K562 (cell line): Measurements from ENCODE around the gene S100A6. TPM values are rescaled to one million over a fixed set of nuclear protein-coding genes. Genes with fewer than 3 reads are reported as not detected.

ENCODE experiments used
- ATAC-seq: fragments of 200-7000 bp; cut with Tn5 transposase; 3 replicates; pipeline ENCODE4 v1.9.1; 2020; ENCODE audit warnings: moderate library complexity
- BruUV-seq: library from RNA; stranded (reverse); fragments of 400-500 nt; replicated peaks from 2 replicates; lab custom pipeline; 2021; lab: Mats Ljungman, UMichigan
- CTCF ChIA-PET: fragments of 300-600 bp; formaldehyde crosslinking; extraction: SDS; loops from one replicate; lab custom pipeline; 2021; ENCODE audit warnings: low intra/inter-chr PET ratio; lab: Yijun Ruan, JAX
- POLR2A ChIA-PET: fragments of 300-600, 350-650 bp; sonication (Branson Sonifier 250); formaldehyde crosslinking; extraction: SDS; loops from one replicate; lab custom pipeline; 2021; ENCODE audit warnings: antibody characterized with exemption, inconsistent platforms; lab: Yijun Ruan, JAX
- DNase-seq, 4 experiments: peaks; one replicate each; pipeline versions ENCODE4 v3.0.0 to v3.0.0-alpha.2; 2011 to 2018; ENCODE audit warnings: low spot score in 3 of 4, mixed read lengths in 3 of 4; ENCODE audit errors: extremely low read depth in 1 of 4
- FAIRE-seq: peaks from 2 replicates; lab custom pipeline; 2011; peaks lifted over from hg19 to GRCh38; lab: Jason Lieb, UNC
- H2AFZ ChIP-seq: 2 replicates; pipeline ENCODE4 v1.6.0; 2011; ENCODE audit warnings: low read depth, low read length, control low read depth, inconsistent platforms
- H3K27ac ChIP-seq: fragments of 200-600 bp; 3 replicates; pipeline ENCODE4 v1.8.0; 2011; ENCODE audit warnings: low read depth, mild to moderate bottlenecking, control low read depth, inconsistent platforms, low read length, moderate library complexity, mixed read lengths; ENCODE audit errors: extremely low read depth
- H3K27me3 ChIP-seq, 2 experiments: fragments of 300-600 bp in 1 of 2; 2 replicates in 1 of 2; 3 replicates in 1 of 2; pipeline versions ENCODE4 v1.6.0 to v1.8.0; 2011; ENCODE audit warnings: inconsistent platforms in 2 of 2, low read length in 2 of 2, mild to moderate bottlenecking in 1 of 2, mixed read lengths in 1 of 2, moderate library complexity in 1 of 2; ENCODE audit not compliant: control insufficient read depth in 2 of 2, insufficient read depth in 2 of 2
- H3K36me3 ChIP-seq: fragments of 300-600 bp; 3 replicates; pipeline ENCODE4 v1.8.0; 2011; ENCODE audit warnings: mild to moderate bottlenecking, low read length, inconsistent platforms; ENCODE audit not compliant: control insufficient read depth, insufficient read depth
- H3K4me1 ChIP-seq, 2 experiments: fragments of 200-600 bp in 1 of 2; replicated peaks in 1 of 2; 2 replicates in 1 of 2; 3 replicates in 1 of 2; pipeline versions ENCODE4 v1.5.1 to v1.8.0; 2011; ENCODE audit warnings: inconsistent platforms in 2 of 2, low read length in 2 of 2, mild to moderate bottlenecking in 1 of 2, mixed read lengths in 1 of 2, moderate library complexity in 1 of 2; ENCODE audit not compliant: control insufficient read depth in 2 of 2, insufficient read depth in 2 of 2
- H3K4me2 ChIP-seq: 2 replicates; pipeline ENCODE4 v1.6.1; 2011; ENCODE audit warnings: low read length, control low read depth, inconsistent platforms, mixed read lengths; ENCODE audit not compliant: insufficient read depth
- H3K4me3 ChIP-seq: fragments of 200-600 bp; sonication (generic), shearing (Covaris generic); 2 replicates; pipeline ENCODE4 v1.5.1; 2016; ENCODE audit warnings: control low read depth, inconsistent platforms
- H3K79me2 ChIP-seq: fragments of 200-600 bp; 3 replicates; pipeline ENCODE4 v1.8.0; 2011; ENCODE audit warnings: low read length, inconsistent platforms; ENCODE audit not compliant: control insufficient read depth, insufficient read depth
- H3K9ac ChIP-seq, 2 experiments: 2 replicates each; pipeline versions ENCODE4 v1.6.0 to v1.6.1; 2011; ENCODE audit warnings: low read depth in 2 of 2, low read length in 2 of 2, control low read depth in 1 of 2, inconsistent platforms in 1 of 2, mild to moderate bottlenecking in 1 of 2, mixed read lengths in 1 of 2; ENCODE audit not compliant: insufficient read depth in 1 of 2
- H3K9me1 ChIP-seq: one replicate; pipeline ENCODE4 v1.6.0; 2011; ENCODE audit warnings: inconsistent platforms, mild to moderate bottlenecking, low read length, moderate library complexity; ENCODE audit not compliant: control insufficient read depth, insufficient read depth
- H3K9me3 ChIP-seq: replicated peaks from 2 replicates; pipeline ENCODE4 v1.5.1; 2011; ENCODE audit warnings: low read depth, low read length, inconsistent platforms; ENCODE audit not compliant: control insufficient read depth, insufficient read depth
- H4K20me1 ChIP-seq: replicated peaks from 2 replicates; pipeline ENCODE4 v1.6.1; 2011; ENCODE audit warnings: low read length, inconsistent platforms, mixed read lengths; ENCODE audit not compliant: control insufficient read depth, insufficient read depth
- ARHGAP35 ChIP-seq: fragments of 450-650 bp; IDR thresholded peaks from 2 replicates; pipeline ENCODE4 v1.6.1; 2018; ENCODE audit not compliant: partially characterized antibody
- CBFA2T3 ChIP-seq: fragments of 450-650 bp; IDR thresholded peaks from 2 replicates; pipeline ENCODE4 v1.6.1; 2017
- HDAC3 ChIP-seq: fragments of 450-650 bp; IDR thresholded peaks from 2 replicates; pipeline ENCODE4 v1.6.1; 2018; ENCODE audit warnings: borderline replicate concordance, mild to moderate bottlenecking, moderate library complexity; ENCODE audit not compliant: partially characterized antibody
- KLF1 ChIP-seq: fragments of 450-650 bp; IDR thresholded peaks from 2 replicates; pipeline ENCODE4 v1.6.1; 2016; ENCODE audit warnings: missing genetic modification characterization, missing compliant biosample characterization
- NFIX ChIP-seq: fragments of 250-450 bp; sonication (Bioruptor Pico); IDR thresholded peaks from 2 replicates; pipeline ENCODE4 v1.4.0; 2020; ENCODE audit warnings: low read depth, mild to moderate bottlenecking, moderate library complexity
- NR2F6 ChIP-seq: fragments of 450-650 bp; formaldehyde crosslinking; IDR thresholded peaks from 2 replicates; pipeline ENCODE4 v1.4.0; 2020; ENCODE audit warnings: mild to moderate bottlenecking
- ZNF165 ChIP-seq: fragments of 250-450 bp; sonication (Bioruptor Pico); IDR thresholded peaks from 2 replicates; pipeline ENCODE4 v1.4.0; 2020; ENCODE audit warnings: borderline replicate concordance
- ZNF175 ChIP-seq: fragments of 200-800 bp; sonication (Bioruptor generic); IDR thresholded peaks from 2 replicates; pipeline ENCODE4 v1.6.1; 2016; ENCODE audit warnings: low read depth, mild to moderate bottlenecking, missing genetic modification characterization, missing compliant biosample characterization
- ZNF347 ChIP-seq: fragments of 450-650 bp; formaldehyde crosslinking; IDR thresholded peaks from 2 replicates; pipeline ENCODE4 v1.4.0; 2020; ENCODE audit warnings: low read depth, mild to moderate bottlenecking, moderate library complexity
- WGBS: fragments of 100-300 bp; shearing (Covaris generic); methylation state at CpG from one replicate; pipeline ENCODE4 v1.1.6; 2016; ENCODE audit warnings: low coverage, mixed read lengths; ENCODE audit not compliant: insufficient coverage; ENCODE audit errors: missing lambda C conversion rate; 5-methylcytosine and 5-hydroxymethylcytosine counted together
- in situ Hi-C: fragments of 300-500 bp; cut with MboI; formaldehyde crosslinking; loops from 4 replicates; pipeline ENCODE4 v1.15.0; 2018; ENCODE audit warnings: inconsistent platforms, mixed read lengths
- intact Hi-C: fragments of 100-400 bp; cut with micrococcal nuclease; formaldehyde crosslinking; loops from 2 replicates; pipeline ENCODE4 v1.14.2; 2022
- polyA plus RNA-seq, 8 experiments: library from polyadenylated mRNA; depleted of rRNA in 4 of 8; stranded (reverse) in 5 of 8; unstranded in 3 of 8; fragments of >200 nt; fragmentation: Nextera tagmentation in 2 of 8; fragmentation: Illumina TruSeq in 1 of 8; extraction: Ambion mirVana in 2 of 8; extraction: Trizol in 1 of 8; gene quantifications; 2 replicates each; pipeline versions ENCODE4 v1.2.1 to v1.2.3, GENCODE V29; 2011 to 2014; ENCODE audit warnings: inconsistent platforms in 1 of 8, missing spikeins in 1 of 8
- total RNA-seq, 7 experiments: library from RNA; depleted of rRNA in 6 of 7; stranded (reverse); fragments of >200 nt in 6 of 7; fragmentation: Illumina TruSeq in 2 of 7; extraction: Trizol in 2 of 7; gene quantifications; 2 replicates each; pipeline versions ENCODE4 v1.2.1 to v1.2.3, GENCODE V29; 2011 to 2021; ENCODE audit warnings: low replicate concordance in 1 of 7
- TF ChIP-seq, protein P1 (sequence below), 2 experiments: fragments of 450-650 bp; conservative IDR thresholded peaks; 2 replicates each; pipeline ENCODE4 v1.6.1; 2017; ENCODE audit warnings: mild to moderate bottlenecking in 2 of 2, moderate library complexity in 2 of 2

Gene S100A6
- total and polyA plus RNA-seq, 9 of the 15 experiments (the other 6 are each of a cell fraction or from before 2014, with no cell fraction given) = 9.8 to 66.5 (median 23.2) TPM

DNA sequence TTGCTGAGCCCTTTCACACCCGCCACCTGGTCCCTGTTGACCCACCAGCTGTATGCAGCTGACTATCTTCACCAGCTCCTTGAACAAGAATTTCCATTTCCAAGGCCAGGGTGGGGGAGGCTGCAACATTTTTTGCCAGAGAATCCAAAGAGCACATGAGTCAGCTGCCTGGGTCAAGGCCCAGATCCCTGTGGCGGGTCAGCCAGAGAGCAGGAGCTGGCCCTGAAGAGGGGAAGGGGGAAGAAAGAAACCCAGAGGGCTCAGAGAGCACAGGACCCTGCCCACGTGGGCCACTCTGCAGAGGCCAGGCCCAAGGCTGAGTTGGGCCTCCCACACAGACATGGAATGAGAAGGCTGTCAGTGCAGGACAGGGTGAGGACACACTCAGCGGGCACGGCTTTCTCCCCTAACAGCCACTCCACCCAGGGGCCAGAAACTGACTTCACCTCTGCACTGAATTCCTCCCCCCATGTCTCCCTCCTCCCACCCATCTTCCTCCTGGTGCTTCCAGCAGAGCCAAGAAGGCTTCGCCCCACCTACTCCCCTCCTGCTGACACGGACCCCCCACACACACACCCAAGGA is 28.9 kb downstream of the S100A6 start:
- 50% methylated on average over 5 of the region's 7 CpGs for WGBS
- intact Hi-C loops (no loop called here), in situ Hi-C loops (loop anchor here (5.0 to 10.0 kb wide), 2 partner anchors 155 to 478 kb away; partner anchors contain the start of gene RAB13)

DNA sequence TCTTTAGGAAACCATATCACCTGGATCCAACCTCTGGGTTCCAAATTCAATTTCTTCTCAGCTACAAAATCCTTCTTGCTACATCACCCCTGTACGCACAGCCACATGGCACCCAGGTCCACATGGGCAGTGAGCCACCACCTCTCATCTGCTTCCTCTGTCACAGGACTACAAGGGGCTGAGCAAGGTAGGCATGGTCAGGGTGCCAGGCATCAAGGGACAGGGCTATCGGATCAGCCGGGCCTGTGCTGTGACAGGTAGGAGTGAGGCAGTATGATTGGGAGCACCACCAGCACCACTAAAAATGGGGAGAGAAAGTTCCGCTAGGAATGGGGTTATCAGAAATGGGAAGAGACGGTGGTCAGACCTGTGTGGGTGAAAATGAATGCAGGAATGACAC is 29.4 kb downstream of the S100A6 start:
- intact Hi-C loops = no loop called here
- 0 out of 2 replicates have a peak overlapping the region, but pooled peaks have one; percentile 61 for H2AFZ ChIP-seq
- ATAC-seq (no peak), FAIRE-seq (no peak), DNase-seq (no peak)
- H3K27ac ChIP-seq = no peak overlapping the region
- no peaks in the 10 kb centered on the region for H3K79me2 ChIP-seq
- H3K9me1 ChIP-seq = no peaks in the 10 kb centered on the region
- WGBS = 69% methylated on average over 5 of the region's 5 CpGs
- POLR2A ChIA-PET = interaction anchor here (0.5 to 1.1 kb wide), 2 partner anchors 9 to 62 kb away, joined by 3 read pairs; no protein-coding TSS in a partner anchor
- H3K4me3 ChIP-seq = no peak overlapping the region
- CTCF ChIA-PET = no interaction called here
- no peaks in the 10 kb centered on the region for H3K9me3 ChIP-seq
- H3K36me3 ChIP-seq = no peaks in the 10 kb centered on the region
- peaks cover 0 to 9% of the 10 kb centered on the region in 2 experiments; a peak in 2 of 5 replicates for H3K4me1 ChIP-seq
- no peak overlapping the region for H3K4me2 ChIP-seq
- in situ Hi-C loops = loop anchor here (5.0 to 10.0 kb wide), 2 partner anchors 154 to 478 kb away; partner anchors contain the start of gene RAB13
- H4K20me1 ChIP-seq = no peaks in the 10 kb centered on the region
- TF ChIP-seq NR2F6 (CRISPR knock-in tag) (no peak), ZNF347 (CRISPR knock-in tag) (no peak), ZNF175 (no peak), ZNF165 (no peak), NFIX (CRISPR knock-in tag) (no peak), ARHGAP35 (no peak), KLF1 (tag) (no peak)
- TF ChIP-seq, protein P1, sequence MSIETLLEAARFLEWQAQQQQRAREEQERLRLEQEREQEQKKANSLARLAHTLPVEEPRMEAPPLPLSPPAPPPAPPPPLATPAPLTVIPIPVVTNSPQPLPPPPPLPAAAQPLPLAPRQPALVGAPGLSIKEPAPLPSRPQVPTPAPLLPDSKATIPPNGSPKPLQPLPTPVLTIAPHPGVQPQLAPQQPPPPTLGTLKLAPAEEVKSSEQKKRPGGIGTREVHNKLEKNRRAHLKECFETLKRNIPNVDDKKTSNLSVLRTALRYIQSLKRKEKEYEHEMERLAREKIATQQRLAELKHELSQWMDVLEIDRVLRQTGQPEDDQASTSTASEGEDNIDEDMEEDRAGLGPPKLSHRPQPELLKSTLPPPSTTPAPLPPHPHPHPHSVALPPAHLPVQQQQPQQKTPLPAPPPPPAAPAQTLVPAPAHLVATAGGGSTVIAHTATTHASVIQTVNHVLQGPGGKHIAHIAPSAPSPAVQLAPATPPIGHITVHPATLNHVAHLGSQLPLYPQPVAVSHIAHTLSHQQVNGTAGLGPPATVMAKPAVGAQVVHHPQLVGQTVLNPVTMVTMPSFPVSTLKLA (conservative IDR thresholded peaks at IDR 0.05) = no peak
- no peaks in the 10 kb centered on the region for H3K27me3 ChIP-seq
- no TSS peak for BruUV-seq
- H3K9ac ChIP-seq = no peak overlapping the region

More for the DNA sequence above, 28.9 kb downstream of the S100A6 start:
- Histone ChIP-seq H4K20me1 (no peaks in the 10 kb centered on the region), H3K27me3 (no peaks in the 10 kb centered on the region), H3K4me2 (no peak overlapping the region), H3K4me3 (no peak overlapping the region), H3K36me3 (no peaks in the 10 kb centered on the region), H3K79me2 (no peaks in the 10 kb centered on the region), H3K9me3 (no peaks in the 10 kb centered on the region), H3K4me1 (peaks cover 0 to 9% of the 10 kb centered on the region in 2 experiments; a peak in 2 of 5 replicates), H2AFZ (peak overlapping the region; percentile 61; the same call in 1 of the 2 replicates)
- POLR2A ChIA-PET = interaction anchor here (0.5 to 1.1 kb wide), 2 partner anchors 9 to 61 kb away, joined by 3 read pairs; no protein-coding TSS in a partner anchor
- FAIRE-seq = no peak
- DNase-seq = no peak
- no TSS peak for BruUV-seq
- TF ChIP-seq HDAC3 (no peak), CBFA2T3 (peak; percentile 21; the same call in 1 of the 2 replicates)
- TF ChIP-seq, all 486 proteins: peak for 1
- H3K9ac ChIP-seq = peak overlapping the region in 1 of 2 experiments; percentile 80; a peak in 2 of 4 replicates
- H3K27ac ChIP-seq = no peak overlapping the region
- no peak for ATAC-seq
- H3K9me1 ChIP-seq = no peaks in the 10 kb centered on the region
- CTCF ChIA-PET = no interaction called here
